Measurements from ENCODE around the gene NCS1.
"Not testable (repeated sequence)": the region's sequence is repeated elsewhere in the genome, so short reads cannot be mapped to it uniquely, and the experiment has no call there.

The NCS1 gene

DNA sequence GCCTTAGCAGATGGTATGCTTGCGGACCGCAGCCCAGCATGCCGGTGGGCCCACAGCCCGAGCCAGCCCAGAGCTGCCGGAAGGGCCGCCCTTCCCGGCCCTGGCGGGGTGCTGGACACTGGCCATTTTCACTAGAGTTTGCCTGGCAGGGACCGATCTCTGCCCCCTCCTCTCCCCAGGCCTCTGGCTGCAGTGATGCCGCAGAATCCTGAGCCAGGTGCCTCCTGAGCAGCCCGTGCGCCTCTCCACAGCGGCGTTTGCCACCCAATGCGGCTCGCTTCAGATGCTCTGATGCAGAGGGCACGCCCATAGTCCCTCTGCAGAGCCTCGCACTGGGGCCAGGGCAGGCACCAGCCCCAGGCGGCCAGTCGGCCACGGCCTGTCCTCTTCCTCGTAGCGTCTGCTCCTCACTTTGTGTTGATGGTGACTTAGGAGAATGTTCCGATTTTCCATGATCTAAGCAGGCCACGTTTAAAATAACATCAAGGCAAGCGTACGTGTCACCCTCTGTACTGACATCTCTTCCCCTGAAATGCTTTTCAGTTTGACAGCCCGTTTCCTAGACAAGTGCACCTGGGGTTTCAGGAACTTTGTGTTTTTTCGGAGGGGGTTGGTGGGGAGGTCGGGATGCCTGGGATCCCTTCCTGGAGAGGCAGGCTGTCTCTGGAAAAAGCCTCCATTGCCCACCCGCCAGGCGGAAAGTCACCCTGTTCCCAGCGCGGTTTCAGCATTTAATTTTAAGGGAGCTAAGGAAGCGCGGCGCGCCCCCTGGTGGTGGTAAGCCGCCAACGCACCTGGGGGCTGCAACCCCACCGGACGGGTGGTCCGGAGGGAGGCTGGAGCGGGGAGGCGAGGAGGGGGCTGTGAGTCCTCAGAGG is 63.6 kb downstream of the NCS1 start:
- DNase-seq (ENCODE audit: low read depth in 3 of 3, low spot score in 1 of 3): peak; percentile 26 to 63 (median 50)

DNA sequence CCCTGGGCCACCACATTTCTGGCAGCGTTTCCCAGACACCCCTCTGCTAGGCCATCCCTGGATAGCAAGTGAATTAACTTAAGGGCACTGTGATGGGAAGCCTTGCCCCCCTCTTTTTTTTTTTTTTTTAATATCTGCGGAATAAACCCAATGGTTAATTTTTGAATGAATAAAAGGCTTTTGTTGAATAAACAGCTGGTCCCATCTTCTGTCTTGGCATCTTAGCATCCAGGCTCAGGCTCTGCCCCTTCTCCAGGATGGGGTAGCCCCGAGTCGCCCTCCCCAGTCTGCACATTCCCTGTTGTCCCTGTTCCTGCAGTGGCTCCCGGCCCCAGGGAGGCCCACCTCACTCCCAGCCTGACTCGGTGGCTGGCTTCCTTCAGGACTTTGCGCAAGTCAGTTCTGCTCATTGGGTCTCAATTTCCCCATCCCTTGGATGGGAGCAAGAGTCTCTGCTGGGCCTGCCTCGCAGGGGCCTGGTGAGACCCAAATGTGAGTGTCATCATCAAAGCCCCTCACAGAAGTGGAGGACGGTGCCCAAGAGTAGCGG is 64.3 kb downstream of the NCS1 start:
- no peak for DNase-seq (ENCODE audit: low read depth in 3 of 3, low spot score in 1 of 3)

DNA sequence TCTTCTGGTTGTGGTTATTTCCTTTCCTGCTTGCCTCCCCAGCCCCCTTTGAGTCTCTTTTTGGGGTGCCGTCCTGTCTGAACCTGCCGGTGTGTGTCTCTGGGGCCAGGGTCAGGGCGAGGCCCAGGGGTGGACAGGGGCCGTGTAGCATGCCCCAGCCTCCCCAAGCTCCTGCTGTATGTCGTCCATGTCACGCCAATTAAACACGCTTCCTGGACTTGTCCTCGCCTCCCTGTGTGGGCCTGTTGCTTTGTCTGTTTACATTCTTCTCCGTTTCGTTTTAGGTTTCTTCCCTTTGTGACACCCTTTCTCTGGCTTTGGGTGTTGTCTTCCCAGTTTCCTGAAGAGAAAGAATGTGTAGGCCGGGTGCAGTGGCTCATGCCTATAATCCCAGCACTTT is 64.9 kb downstream of the NCS1 start:
- no peak for DNase-seq (ENCODE audit: low read depth in 3 of 3, low spot score in 1 of 3)

DNA sequence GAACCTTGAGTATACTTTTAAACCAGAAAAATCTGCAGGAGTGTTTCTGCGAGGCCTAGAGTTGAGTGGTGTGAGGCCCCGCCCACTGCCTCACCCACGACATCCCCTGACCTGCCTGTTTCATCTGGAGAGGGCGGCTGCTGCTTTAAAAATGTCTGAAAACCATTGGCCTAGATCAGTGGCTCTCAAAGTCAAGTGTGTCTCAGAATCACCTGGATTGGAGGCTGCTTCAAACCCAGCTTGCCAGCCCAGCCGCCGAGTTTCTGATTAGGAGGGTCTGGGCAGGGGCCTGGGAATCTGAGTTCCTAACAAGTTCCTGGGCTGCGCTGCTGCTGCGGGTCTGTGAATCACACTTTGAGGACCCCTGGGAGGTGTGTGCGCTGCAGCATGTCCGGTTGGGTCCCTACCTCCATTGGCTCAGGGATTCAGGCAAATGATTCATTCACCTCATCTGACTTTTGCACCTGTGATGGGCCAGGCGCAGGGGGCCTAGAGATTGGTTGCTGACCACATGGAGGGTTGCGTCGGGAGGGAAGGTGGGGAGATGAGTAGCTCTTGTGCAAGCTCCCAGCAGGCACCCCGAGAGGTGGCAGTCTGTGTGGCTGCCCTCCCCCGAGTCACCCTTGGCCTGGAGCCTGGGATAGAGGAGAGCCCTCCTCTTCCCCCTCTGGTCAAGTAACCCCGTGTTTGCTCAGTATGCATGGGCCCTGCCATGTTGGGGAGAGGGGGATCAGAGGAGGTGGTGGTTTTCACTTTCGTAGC is 65.7 kb downstream of the NCS1 start:
- DNase-seq (ENCODE audit: low read depth in 3 of 3, low spot score in 1 of 3): no peak

DNA sequence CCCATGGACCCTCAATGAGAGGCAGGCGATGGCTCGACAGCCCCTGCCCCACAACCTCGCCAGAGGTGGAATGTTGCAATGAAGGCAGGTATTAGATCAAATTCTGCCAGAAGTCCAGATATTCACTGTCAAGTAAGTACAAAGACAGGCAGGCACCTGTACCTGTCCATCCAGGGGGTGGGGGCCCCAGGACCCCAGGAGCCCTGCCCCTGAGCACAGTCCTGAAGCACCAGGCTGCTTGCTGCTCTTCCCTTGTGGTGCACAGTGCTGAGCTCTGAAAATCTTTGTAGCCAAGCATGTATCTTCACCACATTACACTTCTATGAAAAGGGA is 67.1 kb downstream of the NCS1 start:
- no peak for DNase-seq (ENCODE audit: low read depth in 3 of 3, low spot score in 1 of 3)

DNA sequence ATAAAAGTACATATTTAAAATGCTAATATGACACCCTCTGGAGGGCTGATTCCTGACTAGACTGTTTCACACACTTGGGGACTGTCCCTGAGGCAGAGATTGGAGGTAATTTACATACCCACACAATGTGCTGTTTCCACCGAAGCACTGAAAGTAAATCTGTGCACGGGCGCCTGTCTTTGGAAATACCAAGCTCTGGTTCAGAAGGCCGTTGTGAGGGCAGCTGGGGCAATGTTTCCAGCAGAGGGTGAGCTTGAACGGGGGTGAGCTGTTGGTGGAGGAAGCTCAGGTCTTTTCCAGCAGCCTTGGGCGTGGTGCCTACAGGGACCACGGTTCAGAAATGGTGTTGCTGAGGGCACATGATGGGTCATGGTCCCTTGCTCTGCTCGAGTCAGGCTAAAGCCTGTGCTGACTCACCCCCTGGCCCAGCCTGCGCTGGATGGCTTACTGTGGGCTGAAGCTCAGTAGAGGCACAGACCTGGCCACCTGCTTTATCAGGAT is 67.6 kb downstream of the NCS1 start:
- no peak for DNase-seq (ENCODE audit: low read depth in 3 of 3, low spot score in 1 of 3)

DNA sequence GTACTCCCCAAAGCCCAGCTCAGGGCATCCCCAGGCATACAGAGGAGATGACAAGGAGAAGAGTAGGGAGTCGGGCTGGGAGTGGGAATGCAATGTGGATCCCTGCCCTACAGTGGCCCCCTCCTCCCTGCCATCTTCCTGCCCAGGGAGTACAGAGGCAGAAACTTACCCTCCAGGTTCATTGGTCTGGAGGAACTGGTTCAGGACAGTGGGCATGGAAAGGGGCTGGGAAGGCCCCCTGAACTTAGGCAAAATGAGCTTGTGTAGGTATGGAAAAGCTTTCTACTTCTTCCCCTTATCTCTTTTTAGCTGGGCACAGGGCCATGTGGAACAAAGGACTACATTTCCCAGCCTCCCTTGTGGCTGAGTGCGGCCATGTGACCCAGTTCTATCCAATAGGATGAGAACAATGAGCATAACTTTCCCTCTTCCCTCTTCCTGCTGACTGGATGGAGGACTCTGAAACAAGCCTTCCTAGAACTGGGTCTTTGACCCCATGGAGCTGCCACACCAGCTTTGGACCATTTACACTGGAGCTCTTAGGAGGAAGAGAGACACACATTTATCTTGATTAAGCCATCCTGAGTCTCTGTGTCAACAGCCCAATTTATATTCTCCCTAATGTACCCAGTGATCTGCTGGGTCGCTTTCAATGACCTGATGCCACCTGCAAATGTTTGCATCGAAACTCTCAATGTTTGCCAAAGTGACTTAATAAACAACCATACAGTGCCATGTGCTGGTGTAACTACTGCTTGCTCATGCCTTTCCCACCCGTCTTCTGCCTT is 68.4 kb downstream of the NCS1 start:
- no peak for DNase-seq (ENCODE audit: low read depth in 3 of 3, low spot score in 1 of 3)

DNA sequence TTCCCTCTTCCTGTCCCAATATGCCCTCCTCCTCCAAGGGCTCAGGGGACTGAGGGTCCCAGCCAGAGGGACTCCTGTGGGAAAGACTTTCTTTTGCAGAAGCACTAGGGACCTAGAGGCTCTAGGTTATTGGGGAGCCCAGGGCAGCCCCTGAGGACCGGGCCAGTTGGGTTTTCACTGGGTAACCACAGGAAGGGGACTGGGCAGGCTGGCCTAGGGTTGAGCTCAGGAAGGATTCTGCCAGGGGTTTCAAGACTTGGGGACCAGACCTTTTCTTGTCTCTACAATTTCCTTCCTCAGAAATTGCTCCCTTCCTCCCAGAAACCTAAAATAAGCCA is 69.0 kb downstream of the NCS1 start:
- DNase-seq (ENCODE audit: low read depth in 3 of 3, low spot score in 1 of 3): no peak

DNA sequence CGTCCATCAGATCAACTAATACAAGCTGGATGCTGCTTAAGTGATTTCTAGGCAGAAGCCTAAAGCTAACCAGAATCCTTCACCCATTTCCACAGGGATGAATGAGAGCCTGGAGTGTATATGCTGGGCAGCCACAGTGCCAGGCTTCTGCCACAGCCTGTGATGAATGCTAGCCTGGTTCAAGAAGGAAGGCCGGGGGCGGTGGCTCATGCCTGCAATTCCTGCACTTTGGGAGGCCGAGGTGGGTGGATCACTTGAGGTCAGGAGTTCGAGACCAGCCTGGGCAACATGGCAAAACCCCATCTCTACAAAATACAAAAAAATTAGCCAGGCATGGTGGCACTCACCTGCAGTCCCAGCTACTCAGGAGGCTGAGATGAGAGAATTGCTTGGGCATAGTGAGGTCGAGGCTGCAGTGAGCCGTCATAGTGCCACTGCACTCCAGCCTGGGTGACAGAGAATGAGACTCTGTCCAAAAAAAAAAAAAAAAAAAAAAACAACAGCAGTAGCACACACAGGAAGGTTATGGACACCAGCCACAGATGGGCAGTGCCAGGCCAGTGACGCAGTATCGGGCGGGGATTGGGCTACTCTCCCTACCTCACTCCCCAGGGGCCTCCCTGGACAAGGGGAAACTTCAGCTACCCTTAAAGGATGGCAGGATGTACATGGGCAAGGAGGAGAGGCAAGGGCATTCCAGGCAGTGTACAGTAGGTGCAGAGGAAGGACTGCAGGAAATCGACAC is 70.2 kb downstream of the NCS1 start:
- no peak for DNase-seq (ENCODE audit: low read depth in 3 of 3, low spot score in 1 of 3)

DNA sequence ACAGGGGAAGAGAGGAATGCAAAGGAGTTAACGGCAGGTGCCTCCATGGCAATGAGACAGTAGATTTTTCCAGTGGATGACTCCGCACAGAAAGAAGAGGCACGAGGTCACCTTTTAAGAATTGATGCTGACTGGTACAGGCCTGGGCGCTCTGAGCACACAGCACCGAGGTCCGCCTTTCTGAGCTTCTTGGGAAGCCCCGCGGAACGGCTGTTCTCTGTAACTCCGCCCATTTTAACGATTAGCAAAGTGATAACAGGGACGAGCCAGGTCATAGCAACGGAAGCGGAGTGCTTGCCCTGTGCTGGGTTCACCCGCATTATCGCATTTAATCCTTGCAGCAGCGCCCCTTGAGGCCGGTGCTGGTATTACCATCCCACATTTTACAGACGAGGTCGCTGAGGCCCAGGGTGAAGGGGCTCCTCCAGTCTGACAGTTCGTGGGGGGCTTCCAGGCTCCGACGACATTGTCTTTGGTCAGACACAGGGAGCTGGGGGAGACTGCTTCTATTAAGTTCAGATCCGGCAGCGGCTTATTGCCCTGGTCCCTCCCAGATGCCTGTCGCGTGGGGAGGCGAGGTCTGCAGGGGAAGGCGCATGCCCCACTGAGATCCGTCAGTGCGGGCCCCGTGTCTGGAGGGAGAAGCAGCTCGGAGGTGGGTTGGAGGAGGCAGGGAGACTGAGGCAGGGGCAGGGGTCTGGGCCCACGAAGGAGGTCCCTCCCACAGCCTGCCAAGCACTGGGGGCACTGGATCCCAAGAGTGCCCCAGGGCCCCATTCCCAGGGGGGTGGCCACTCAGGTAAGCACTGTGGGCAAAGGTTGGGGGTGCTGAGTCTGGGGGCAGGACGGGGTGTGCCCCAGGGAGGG is 71.0 kb downstream of the NCS1 start:
- DNase-seq (ENCODE audit: low read depth in 3 of 3, low spot score in 1 of 3): peak; percentile 40 to 83 (median 64)

DNA sequence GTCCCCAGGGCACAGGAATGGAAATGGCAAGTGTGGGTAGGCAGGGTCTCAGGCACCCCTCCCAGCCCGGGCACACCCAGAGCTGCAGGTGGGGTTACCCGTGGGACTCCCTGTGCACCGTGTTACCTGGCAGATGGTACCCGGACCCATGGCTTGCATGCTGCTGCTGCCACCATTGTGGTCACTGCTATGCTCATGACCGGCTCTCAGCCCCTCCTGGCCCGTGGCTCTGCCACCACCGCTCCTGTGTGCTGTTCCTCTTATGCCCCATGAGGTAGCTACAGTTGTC is 71.6 kb downstream of the NCS1 start:
- DNase-seq (ENCODE audit: low read depth in 3 of 3, low spot score in 1 of 3): no peak

DNA sequence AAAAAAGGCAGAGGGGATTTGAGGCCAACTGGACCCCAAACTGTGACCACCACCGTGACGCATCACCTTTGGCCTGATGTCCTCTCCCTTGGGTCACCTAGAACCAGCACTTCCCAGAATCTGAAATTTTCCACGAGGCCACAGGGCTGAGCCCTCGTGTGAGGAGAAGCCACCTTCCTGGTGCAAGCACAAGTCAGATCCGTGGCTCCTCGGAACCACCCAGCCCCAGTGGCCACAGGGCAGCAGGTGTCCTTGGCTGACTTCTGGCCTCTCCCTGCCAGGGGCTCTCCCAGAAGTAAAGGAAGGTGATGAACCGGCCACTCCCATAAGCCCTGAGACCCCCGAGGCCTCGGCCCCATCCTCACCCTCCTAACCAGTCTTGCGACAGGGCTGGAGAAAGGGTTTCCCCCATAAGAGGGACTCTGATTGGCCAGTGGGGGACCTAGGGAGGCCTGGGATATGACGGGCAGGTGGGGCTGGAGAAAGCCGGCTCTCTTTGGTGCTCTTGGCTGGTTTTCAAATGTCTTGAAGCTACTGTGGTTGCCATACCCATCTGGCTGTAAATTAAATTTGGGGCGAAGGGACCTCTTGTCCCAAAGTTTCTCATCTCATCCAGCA is 72.5 kb downstream of the NCS1 start:
- DNase-seq (ENCODE audit: low read depth in 3 of 3, low spot score in 1 of 3): no peak

DNA sequence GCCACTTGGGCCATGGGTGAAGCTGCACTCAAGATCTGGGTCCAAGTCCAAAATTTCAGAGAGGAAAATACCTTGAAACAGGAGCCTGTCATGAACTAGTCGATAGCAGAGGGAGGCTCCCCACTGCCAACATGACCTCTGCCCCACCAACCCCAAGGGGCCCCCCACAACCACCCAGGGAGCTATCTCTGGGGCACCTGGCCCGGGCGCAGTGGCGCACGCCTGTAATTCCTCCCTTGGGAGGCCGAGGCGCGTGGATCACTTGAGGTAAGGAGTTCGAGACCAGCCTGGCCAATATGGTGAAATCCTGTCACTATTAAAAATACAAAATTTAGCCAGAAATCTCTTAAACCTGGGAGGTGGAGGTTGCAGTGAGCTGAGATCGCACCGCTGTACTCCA is 73.3 kb downstream of the NCS1 start:
- no peak for DNase-seq (ENCODE audit: low read depth in 3 of 3, low spot score in 1 of 3)

DNA sequence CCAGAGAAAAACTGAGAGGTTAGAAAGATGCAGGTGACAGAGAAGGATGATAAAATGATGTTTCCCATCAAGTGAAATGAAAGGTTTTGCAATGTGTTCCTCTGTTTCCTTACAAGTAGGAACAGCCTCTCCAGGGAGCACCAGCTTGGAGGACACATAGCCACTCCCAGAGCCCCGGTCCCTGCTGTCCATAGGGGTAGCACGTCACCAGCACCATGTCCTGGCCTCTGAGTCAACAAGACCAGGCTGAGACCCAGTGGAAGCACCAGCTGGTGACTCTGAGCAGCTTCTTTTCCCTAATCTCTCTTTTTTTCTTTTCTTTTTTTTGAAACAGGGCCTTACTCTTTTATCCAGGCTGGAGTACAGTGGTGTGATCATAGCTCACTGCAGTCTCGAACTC is 73.9 kb downstream of the NCS1 start:
- DNase-seq (ENCODE audit: low read depth in 3 of 3, low spot score in 1 of 3): no peak

DNA sequence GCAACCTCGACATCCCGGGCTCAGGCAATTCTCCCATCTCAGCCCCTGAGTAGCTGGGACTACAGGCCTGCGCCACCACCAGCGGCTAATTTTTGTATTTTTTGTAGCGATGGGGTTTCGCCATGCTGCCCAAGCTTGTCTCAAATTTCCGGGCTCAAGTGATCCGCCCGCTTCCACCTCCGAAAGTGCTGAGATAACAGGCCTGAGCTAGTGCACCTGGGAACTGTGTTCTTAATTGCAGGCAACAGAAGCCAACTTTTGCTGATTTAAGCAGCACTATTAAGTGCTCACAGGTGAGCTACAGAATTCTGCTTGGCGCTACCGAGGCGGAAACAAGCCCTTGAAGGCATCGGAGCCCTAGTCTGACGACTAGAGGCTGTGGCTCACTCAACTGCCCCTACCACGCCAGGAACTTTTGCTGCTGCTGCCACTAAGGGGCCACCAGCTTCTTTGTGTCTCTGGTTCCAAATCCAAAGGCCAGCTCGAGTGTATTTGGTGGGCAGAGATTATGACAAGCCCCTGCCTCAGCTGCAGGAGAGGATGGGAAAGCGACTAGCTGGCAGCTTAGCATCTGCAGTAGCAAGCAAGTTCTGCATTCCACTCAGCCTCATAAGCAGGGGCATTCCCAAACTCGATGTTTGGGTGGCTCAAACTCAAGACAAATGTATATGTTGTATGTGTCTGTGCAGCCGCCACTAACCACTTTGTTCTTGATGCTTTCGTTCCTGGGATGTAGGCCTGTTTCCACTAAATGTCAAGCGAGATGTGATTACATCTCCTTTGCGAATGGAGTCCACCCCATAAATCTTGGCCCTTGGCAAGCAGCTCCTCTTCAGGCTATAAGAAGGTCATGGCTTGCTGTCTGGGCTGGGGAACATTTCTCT is 82.8 kb downstream of the NCS1 start:
- DNase-seq (ENCODE audit: low read depth in 3 of 3, low spot score in 1 of 3): no peak

DNA sequence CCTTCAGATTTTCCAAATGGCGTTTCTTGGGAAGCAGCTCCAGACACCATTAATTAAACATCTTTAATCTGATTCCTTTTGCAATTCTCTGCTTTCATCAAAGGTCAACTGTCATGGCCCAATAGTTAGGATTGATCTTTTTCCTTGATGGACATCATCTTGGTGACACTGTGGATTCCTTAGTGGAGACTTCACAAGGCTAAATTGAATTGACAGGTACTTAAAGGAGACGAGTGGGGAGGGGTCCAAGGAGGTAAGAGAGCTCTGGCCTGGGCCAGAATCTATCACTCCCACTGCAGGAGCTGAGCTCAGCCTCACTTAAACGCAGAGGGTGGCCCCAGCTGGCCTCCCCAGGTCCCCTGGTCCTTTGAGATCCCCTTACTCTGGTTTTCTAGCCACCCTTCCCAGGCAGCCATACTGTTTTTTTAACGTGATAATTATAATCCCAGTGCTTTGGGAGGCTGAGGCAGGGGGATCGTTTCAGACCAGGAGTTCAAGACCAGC is 83.5 kb downstream of the NCS1 start:
- DNase-seq (ENCODE audit: low read depth in 3 of 3, low spot score in 1 of 3): no peak

DNA sequence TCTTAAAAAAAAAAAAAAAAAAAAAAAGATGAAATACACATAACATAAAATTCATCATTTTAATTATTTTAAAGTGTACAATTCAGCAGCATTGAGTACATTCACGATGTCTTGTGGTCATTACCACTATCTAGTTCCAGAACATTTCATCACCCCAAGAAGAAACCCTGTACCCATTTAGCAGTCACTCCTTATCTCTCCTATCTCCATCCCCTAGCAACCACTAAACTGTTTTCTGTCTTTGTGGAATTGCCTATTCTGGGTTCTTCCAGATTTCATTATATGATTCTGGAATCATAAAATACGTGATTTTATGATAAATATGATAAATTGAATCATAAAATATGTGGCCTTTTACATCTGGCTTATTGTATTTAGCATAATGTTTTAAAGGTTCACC is 84.4 kb downstream of the NCS1 start:
- DNase-seq (ENCODE audit: low read depth in 3 of 3, low spot score in 1 of 3): no peak

DNA sequence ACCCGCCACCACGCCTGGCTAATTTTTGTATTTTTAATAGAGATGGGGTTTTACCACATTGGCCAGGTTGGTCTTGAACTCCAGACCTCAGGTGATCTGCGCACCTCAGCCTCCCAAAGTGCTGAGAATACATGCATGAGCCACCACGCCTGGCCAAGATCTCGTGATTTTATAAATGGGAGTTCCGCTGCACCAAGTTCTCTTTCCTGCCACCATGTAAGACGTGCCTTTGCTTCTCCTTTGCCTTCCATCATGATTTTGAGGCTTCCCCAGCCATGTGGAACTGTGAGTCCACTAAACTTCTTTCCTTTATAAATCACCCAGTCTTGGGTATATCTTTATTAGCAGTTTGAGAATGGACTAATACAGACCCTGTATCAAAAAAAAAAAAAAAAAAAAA is 85.9 kb downstream of the NCS1 start:
- not testable (repeated sequence) for DNase-seq (ENCODE audit: low read depth in 3 of 3, low spot score in 1 of 3)
